HepG2 (cell line): ENCODE data around the gene ZNF428. TPM values are rescaled to one million over a fixed set of nuclear protein-coding genes. Genes with fewer than 3 reads are reported as not detected.

ENCODE experiments used
- ATAC-seq: fragments of 200-7000 bp; cut with Tn5 transposase; 3 replicates; pipeline ENCODE4 v1.9.1; 2020; ENCODE audit warnings: mild to moderate bottlenecking, moderate library complexity
- BruUV-seq: library from RNA; stranded (reverse); fragments of 400-500 nt; replicated peaks from 2 replicates; lab custom pipeline; 2021; lab: Mats Ljungman, UMichigan
- CTCF ChIA-PET: fragments of 300-600 bp; formaldehyde crosslinking; extraction: SDS; loops from one replicate; lab custom pipeline; 2021; ENCODE audit warnings: low total read pairs, inconsistent platforms, low intra/inter-chr PET ratio; lab: Yijun Ruan, JAX
- POLR2A ChIA-PET: fragments of 350-600 bp; sonication (Branson Sonifier 250); formaldehyde crosslinking; loops from one replicate; lab custom pipeline; 2020; ENCODE audit warnings: antibody characterized with exemption, inconsistent platforms; lab: Yijun Ruan, JAX
- DNase-seq: peaks from one replicate; pipeline ENCODE4 v3.0.0-alpha.2; 2015; ENCODE audit warnings: low spot score
- FAIRE-seq: peaks from 3 replicates; lab custom pipeline; 2011; peaks lifted over from hg19 to GRCh38; lab: Jason Lieb, UNC
- H2AFZ ChIP-seq: one replicate; pipeline ENCODE4 v1.6.1; 2011; ENCODE audit warnings: low read length, inconsistent platforms
- H3K27ac ChIP-seq: fragments of 300-600 bp; 3 replicates; pipeline ENCODE4 v1.8.0; 2011; ENCODE audit warnings: mixed run types, mild to moderate bottlenecking, mixed read lengths, low read length, inconsistent platforms; ENCODE audit not compliant: insufficient read depth; ENCODE audit errors: extremely low read length
- H3K27me3 ChIP-seq, 2 experiments: fragments of 200-600 bp in 1 of 2; 2 replicates in 1 of 2; 3 replicates in 1 of 2; pipeline versions ENCODE4 v1.6.0 to v1.8.0; 2011; ENCODE audit warnings: low read length in 2 of 2, mild to moderate bottlenecking in 2 of 2, moderate library complexity in 2 of 2, inconsistent platforms in 1 of 2; ENCODE audit not compliant: insufficient read depth in 2 of 2, control insufficient read depth in 1 of 2
- H3K36me3 ChIP-seq, 2 experiments: fragments of 200-600 bp in 1 of 2; replicated peaks in 1 of 2; 2 replicates in 1 of 2; 3 replicates in 1 of 2; pipeline versions ENCODE4 v1.5.1 to v1.8.0; 2011; ENCODE audit warnings: low read length in 2 of 2, inconsistent platforms in 1 of 2; ENCODE audit not compliant: insufficient read depth in 2 of 2, control insufficient read depth in 1 of 2
- H3K4me1 ChIP-seq: 2 replicates; pipeline ENCODE4 v1.5.1; 2012; ENCODE audit warnings: low read length, inconsistent platforms; ENCODE audit not compliant: insufficient read depth
- H3K4me2 ChIP-seq: 2 replicates; pipeline ENCODE4 v1.6.0; 2011; ENCODE audit warnings: low read depth, low read length, inconsistent platforms
- H3K4me3 ChIP-seq, 3 experiments: fragments of 200-600 bp in 1 of 3; sonication (generic), shearing (Covaris generic) in 1 of 3; replicated peaks in 1 of 3; 2 replicates each; pipeline ENCODE4 v1.5.1; 2011 to 2016; ENCODE audit warnings: low read length in 3 of 3, inconsistent platforms in 2 of 3, low read depth in 2 of 3, mild to moderate bottlenecking in 2 of 3, control low read depth in 1 of 3, mixed read lengths in 1 of 3; ENCODE audit not compliant: insufficient read depth in 1 of 3
- H3K79me2 ChIP-seq: one replicate; pipeline ENCODE4 v1.6.1; 2011; ENCODE audit warnings: low read length, inconsistent platforms; ENCODE audit not compliant: insufficient read depth
- H3K9ac ChIP-seq: 2 replicates; pipeline ENCODE4 v1.6.0; 2011; ENCODE audit warnings: mild to moderate bottlenecking, low read depth, low read length, inconsistent platforms; ENCODE audit not compliant: insufficient read depth
- H3K9me3 ChIP-seq: 2 replicates; pipeline ENCODE4 v1.5.1; 2012; ENCODE audit warnings: mild to moderate bottlenecking, low read length
- H4K20me1 ChIP-seq: 2 replicates; pipeline ENCODE4 v1.6.0; 2011; ENCODE audit warnings: inconsistent platforms, mild to moderate bottlenecking, low read length, moderate library complexity; ENCODE audit not compliant: insufficient read depth
- ARNT2 ChIP-seq: sonication (generic); formaldehyde crosslinking; IDR thresholded peaks from 2 replicates; pipeline ENCODE4 v1.8.0; 2022; ENCODE audit warnings: mild to moderate bottlenecking, low read depth, missing genetic modification reagents, moderate library complexity
- ATF5 ChIP-seq: sonication (generic); formaldehyde crosslinking; IDR thresholded peaks from 2 replicates; pipeline ENCODE4 v1.4.0; 2020; ENCODE audit warnings: mild to moderate bottlenecking, low read depth, missing genetic modification reagents
- FOSL2 ChIP-seq: sonication (generic); formaldehyde crosslinking; IDR thresholded peaks from 2 replicates; pipeline ENCODE4 v1.4.0; 2020; ENCODE audit warnings: missing genetic modification reagents
- HES4 ChIP-seq: sonication (generic); formaldehyde crosslinking; IDR thresholded peaks from 2 replicates; pipeline ENCODE4 v1.9.0; 2021; ENCODE audit warnings: mild to moderate bottlenecking, missing genetic modification reagents, borderline replicate concordance
- JDP2 ChIP-seq: sonication (generic); formaldehyde crosslinking; IDR thresholded peaks from 2 replicates; pipeline ENCODE4 v1.8.1; 2022; ENCODE audit warnings: missing genetic modification reagents, borderline replicate concordance
- PATZ1 ChIP-seq: sonication (generic); formaldehyde crosslinking; IDR thresholded peaks from 2 replicates; pipeline ENCODE4 v1.4.0; 2020; ENCODE audit warnings: missing genetic modification reagents
- PHF8 ChIP-seq: sonication (generic); formaldehyde crosslinking; IDR thresholded peaks from 2 replicates; pipeline ENCODE4 v1.5.0; 2020; ENCODE audit warnings: missing genetic modification reagents
- PLSCR1 ChIP-seq: sonication (generic); formaldehyde crosslinking; IDR thresholded peaks from 2 replicates; pipeline ENCODE4 v1.5.0; 2020; ENCODE audit warnings: missing genetic modification reagents, mild to moderate bottlenecking, borderline replicate concordance
- SALL1 ChIP-seq: sonication (generic); formaldehyde crosslinking; IDR thresholded peaks from 2 replicates; pipeline ENCODE4 v1.8.0; 2022; ENCODE audit warnings: mild to moderate bottlenecking, missing genetic modification reagents
- SAP130 ChIP-seq: IDR thresholded peaks from 2 replicates; pipeline ENCODE4 v1.6.1; 2016; ENCODE audit warnings: low read depth
- SP5 ChIP-seq: IDR thresholded peaks from 2 replicates; pipeline ENCODE4 v1.6.1; 2016; ENCODE audit warnings: low read depth, borderline replicate concordance
- TGIF2 ChIP-seq: IDR thresholded peaks from 2 replicates; pipeline ENCODE4 v1.6.1; 2016; ENCODE audit warnings: control low read depth, missing compliant biosample characterization
- ZBTB38 ChIP-seq: sonication (generic); formaldehyde crosslinking; IDR thresholded peaks from 2 replicates; pipeline ENCODE4 v1.5.1; 2020; ENCODE audit warnings: mild to moderate bottlenecking, missing genetic modification reagents
- ZFX ChIP-seq: sonication (generic); formaldehyde crosslinking; IDR thresholded peaks from 2 replicates; pipeline ENCODE4 v1.4.0; 2020; ENCODE audit warnings: mild to moderate bottlenecking, low read depth, missing genetic modification reagents, moderate library complexity
- ZNF253 ChIP-seq: sonication (generic); formaldehyde crosslinking; IDR thresholded peaks from 2 replicates; pipeline ENCODE4 v1.8.0; 2022; ENCODE audit warnings: mild to moderate bottlenecking, missing genetic modification reagents, borderline replicate concordance
- ZNF256 ChIP-seq: sonication (generic); formaldehyde crosslinking; conservative IDR thresholded peaks from 2 replicates; pipeline ENCODE4 v1.4.0; 2020; ENCODE audit warnings: missing genetic modification reagents
- ZNF331 ChIP-seq: sonication (generic); formaldehyde crosslinking; IDR thresholded peaks from 2 replicates; pipeline ENCODE4 v1.4.0; 2020; ENCODE audit warnings: missing genetic modification reagents
- ZNF335 ChIP-seq: sonication (generic); formaldehyde crosslinking; IDR thresholded peaks from 2 replicates; pipeline ENCODE4 v1.4.0; 2020; ENCODE audit warnings: missing genetic modification reagents
- ZNF709 ChIP-seq: sonication (generic); formaldehyde crosslinking; IDR thresholded peaks from 2 replicates; pipeline ENCODE4 v1.5.0; 2020; ENCODE audit warnings: mild to moderate bottlenecking, missing genetic modification reagents
- ZNF773 ChIP-seq: sonication (generic); formaldehyde crosslinking; IDR thresholded peaks from 2 replicates; pipeline ENCODE4 v1.4.0; 2020; ENCODE audit warnings: missing genetic modification reagents, borderline replicate concordance
- WGBS: methylation state at CpG from one replicate; pipeline ENCODE4 v1.1.6; 2017; ENCODE audit warnings: low lambda C conversion rate; 5-methylcytosine and 5-hydroxymethylcytosine counted together
- in situ Hi-C: cut with HindIII; loops from 2 replicates; pipeline ENCODE4 v1.10.0; 2017; ENCODE audit warnings: low pct_unique_long_range_greater_than_20kb; ENCODE audit not compliant: extremely low pct_ligation_motif_present
- intact Hi-C: fragments of 100-400 bp; cut with micrococcal nuclease; formaldehyde crosslinking; loops from one replicate; pipeline ENCODE4 v1.10.0; 2022; ENCODE audit not compliant: unreplicated experiment
- polyA plus RNA-seq, 8 experiments: library from polyadenylated mRNA; depleted of rRNA in 3 of 8; stranded (reverse) in 7 of 8; unstranded in 1 of 8; fragments of >200 nt; fragmentation: Illumina TruSeq in 4 of 8; extraction: Trizol in 4 of 8; gene quantifications; 2 replicates each; pipeline versions ENCODE4 v1.2.1 to v1.2.3, GENCODE V29; 2011 to 2016; ENCODE audit warnings: low read depth in 4 of 8, missing spikeins in 1 of 8, mixed read lengths in 1 of 8; ENCODE audit not compliant: insufficient read depth in 1 of 8
- total RNA-seq, 5 experiments: library from RNA; depleted of rRNA; stranded (reverse); fragments of >200 nt; fragmentation: Illumina TruSeq; extraction: Trizol; gene quantifications; 2 replicates each; pipeline ENCODE4 v1.2.3, GENCODE V29; 2016; ENCODE audit warnings: low read depth in 1 of 5

ZNF428 gene
- total and polyA plus RNA-seq, 2 of the 13 experiments (the other 11 are each of a cell fraction or from before 2014, with no cell fraction given) = 10.4 to 26.9 TPM

- TF ChIP-seq HES4 (CRISPR knock-in tag) (no peak), PATZ1 (CRISPR knock-in tag) (peak; percentile 34; the same call in 1 of the 2 replicates), SALL1 (CRISPR knock-in tag) (peak; percentile 25; the same call in 1 of the 2 replicates)
Measured at GRCh38 chr19:43668406-43669109, 49.1 kb upstream of the ZNF428 start (continued).

GRCh38 chr19:43667876-43668405 is 48.5 kb upstream of the ZNF428 start:
- Histone ChIP-seq H3K27ac (no peak overlapping the region), H3K27me3 (peaks cover 0 to 12% of the 10 kb centered on the region in 2 experiments; a peak in 3 of 5 replicates), H2AFZ (no peak overlapping the region), H4K20me1 (no peaks in the 10 kb centered on the region), H3K4me2 (peak overlapping the region; percentile 88), H3K4me3 (peak overlapping the region; percentile 29 to 62 (median 50); a peak in 5 of 6 replicates), H3K9me3 (no peaks in the 10 kb centered on the region), H3K36me3 (no peaks in the 10 kb centered on the region), H3K9ac (peak overlapping the region; percentile 31), H3K79me2 (no peaks in the 10 kb centered on the region), H3K4me1 (peaks cover 26% of the 10 kb centered on the region)
- no peak for DNase-seq
- no peak for FAIRE-seq
- no peak for ATAC-seq
- intact Hi-C loops = loop anchor here (10.0 kb wide), 1 partner anchor 97 kb away; no protein-coding TSS in a partner anchor
- ChIA-PET POLR2A (interaction anchor here (0.6 to 1.7 kb wide), 14 partner anchors 11 to 283 kb away, joined by 3 to 17 read pairs (median 5); partner anchors contain the start of genes IRGQ, PHLDB3, SMG9 and ZNF221), CTCF (no interaction called here)
- BruUV-seq = no TSS peak
- WGBS = 36% methylated on average over 29 of the region's 29 CpGs
- in situ Hi-C loops = no loop called here
- TF ChIP-seq ATF5 (CRISPR knock-in tag) (no peak), SALL1 (CRISPR knock-in tag) (no peak), ZNF253 (no peak), ZNF331 (CRISPR knock-in tag) (no peak), ARNT2 (CRISPR knock-in tag) (no peak), SAP130 (0 out of 2 replicates have a peak, but pooled peaks have one; percentile 32), PLSCR1 (CRISPR knock-in tag) (no peak), ZNF773 (CRISPR knock-in tag) (no peak), ZNF709 (no peak), ZNF335 (CRISPR knock-in tag) (no peak), JDP2 (CRISPR knock-in tag) (no peak), ZNF256 (CRISPR knock-in tag) (no peak), PHF8 (CRISPR knock-in tag) (no peak), FOSL2 (CRISPR knock-in tag) (no peak), ZBTB38 (peak; percentile 79; the same call in 1 of the 2 replicates), ZFX (CRISPR knock-in tag) (0 out of 2 replicates have a peak, but pooled peaks have one; percentile 28), TGIF2 (CRISPR knock-in tag) (no peak), SP5 (CRISPR knock-in tag) (no peak)
